Left lung (tissue), 10 donors: Measurements from ENCODE around the gene HMGB1. TPM values are rescaled to one million over a fixed set of nuclear protein-coding genes. Genes with fewer than 3 reads are reported as not detected.

Experiments
- ATAC-seq: fragments of 200-7000 bp; cut with Tn5 transposase; one replicate; pipeline ENCODE4 v1.9.1; 2020; ENCODE audit warnings: moderate library complexity
- DNase-seq, 4 donors: peaks; one replicate each; pipeline ENCODE4 v3.0.0-alpha.2; 2013 to 2020
- H3K27ac ChIP-seq, 2 donors: fragments of 200-600 bp; sonication (generic) in 1 of 2; one replicate each; pipeline versions ENCODE4 v1.5.0 to v1.8.0; 2020 to 2021
- H3K27me3 ChIP-seq, 2 donors: fragments of 200-600 bp; sonication (generic) in 1 of 2; one replicate each; pipeline versions ENCODE4 v1.5.0 to v1.8.0; 2020 to 2021
- H3K36me3 ChIP-seq, 2 donors: fragments of 200-600 bp; sonication (generic) in 1 of 2; one replicate each; pipeline versions ENCODE4 v1.5.0 to v1.8.0; 2020 to 2021
- H3K4me1 ChIP-seq, 2 donors: fragments of 200-600 bp; one replicate each; pipeline ENCODE4 v1.8.0; 2021
- H3K4me3 ChIP-seq, 2 donors: fragments of 200-600 bp; sonication (generic) in 1 of 2; one replicate each; pipeline versions ENCODE4 v1.5.0 to v1.8.0; 2020 to 2021; ENCODE audit warnings: mild to moderate bottlenecking in 1 of 2
- H3K9me3 ChIP-seq, 2 donors: fragments of 200-600 bp; sonication (generic) in 1 of 2; one replicate each; pipeline versions ENCODE4 v1.5.0 to v1.8.0; 2020 to 2021
- intact Hi-C, 2 donors: fragments of 100-400 bp; cut with DNase I; formaldehyde crosslinking; loops; one replicate each; pipeline versions ENCODE4 v1.11.2 to v1.14.2; 2022
- polyA plus RNA-seq, 6 donors: library from polyadenylated mRNA; unstranded; fragments of 120-200 nt; gene quantifications; one replicate each; pipeline ENCODE4 v1.2.1, GENCODE V29; 2013; ENCODE audit not compliant: insufficient read length in 6 of 6
- total RNA-seq, 2 donors: library from RNA; stranded (reverse); fragmentation: NEBNext Ultra II Directional; extraction: Animal tissue kit (Norgen Biotek cat#: 25700); gene quantifications; one replicate each; pipeline ENCODE4 v1.2.1, GENCODE V29; 2021
- TF ChIP-seq, protein P1 (sequence below), 2 donors: fragments of 200-600 bp; sonication (generic) in 1 of 2; IDR thresholded peaks; one replicate each; pipeline versions ENCODE4 v1.5.0 to v1.8.0; 2021; ENCODE audit warnings: antibody characterized with exemption in 2 of 2
- donor health status: DM: no; HTN: yes; CAD: no.
- donor health status: DM: no; HTN: no; CAD: no.

The HMGB1 gene
- total and polyA plus RNA-seq, 8 donors = 249 to 976 (median 765) TPM

- Histone ChIP-seq H3K4me3 (peak overlapping the region; percentile 6 to 37), H3K27me3 (no peaks in the 10 kb centered on the region), H3K9me3 (no peaks in the 10 kb centered on the region), H3K4me1 (peaks cover 6 to 30% of the 10 kb centered on the region in 2 donors), H3K36me3 (no peaks in the 10 kb centered on the region), H3K27ac (peak overlapping the region; percentile 73 to 92)
- intact Hi-C loops = no loop called here
- DNase-seq (peak; percentile 82 to 98 (median 93)), ATAC-seq (peak; percentile 99)
- TF ChIP-seq, protein P1, sequence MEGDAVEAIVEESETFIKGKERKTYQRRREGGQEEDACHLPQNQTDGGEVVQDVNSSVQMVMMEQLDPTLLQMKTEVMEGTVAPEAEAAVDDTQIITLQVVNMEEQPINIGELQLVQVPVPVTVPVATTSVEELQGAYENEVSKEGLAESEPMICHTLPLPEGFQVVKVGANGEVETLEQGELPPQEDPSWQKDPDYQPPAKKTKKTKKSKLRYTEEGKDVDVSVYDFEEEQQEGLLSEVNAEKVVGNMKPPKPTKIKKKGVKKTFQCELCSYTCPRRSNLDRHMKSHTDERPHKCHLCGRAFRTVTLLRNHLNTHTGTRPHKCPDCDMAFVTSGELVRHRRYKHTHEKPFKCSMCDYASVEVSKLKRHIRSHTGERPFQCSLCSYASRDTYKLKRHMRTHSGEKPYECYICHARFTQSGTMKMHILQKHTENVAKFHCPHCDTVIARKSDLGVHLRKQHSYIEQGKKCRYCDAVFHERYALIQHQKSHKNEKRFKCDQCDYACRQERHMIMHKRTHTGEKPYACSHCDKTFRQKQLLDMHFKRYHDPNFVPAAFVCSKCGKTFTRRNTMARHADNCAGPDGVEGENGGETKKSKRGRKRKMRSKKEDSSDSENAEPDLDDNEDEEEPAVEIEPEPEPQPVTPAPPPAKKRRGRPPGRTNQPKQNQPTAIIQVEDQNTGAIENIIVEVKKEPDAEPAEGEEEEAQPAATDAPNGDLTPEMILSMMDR (IDR thresholded peaks at IDR 0.05) = peak; percentile 54 to 93
Measured at GRCh38 chr13:30408319-30409101, 57.2 kb downstream of the HMGB1 start.

DNA sequence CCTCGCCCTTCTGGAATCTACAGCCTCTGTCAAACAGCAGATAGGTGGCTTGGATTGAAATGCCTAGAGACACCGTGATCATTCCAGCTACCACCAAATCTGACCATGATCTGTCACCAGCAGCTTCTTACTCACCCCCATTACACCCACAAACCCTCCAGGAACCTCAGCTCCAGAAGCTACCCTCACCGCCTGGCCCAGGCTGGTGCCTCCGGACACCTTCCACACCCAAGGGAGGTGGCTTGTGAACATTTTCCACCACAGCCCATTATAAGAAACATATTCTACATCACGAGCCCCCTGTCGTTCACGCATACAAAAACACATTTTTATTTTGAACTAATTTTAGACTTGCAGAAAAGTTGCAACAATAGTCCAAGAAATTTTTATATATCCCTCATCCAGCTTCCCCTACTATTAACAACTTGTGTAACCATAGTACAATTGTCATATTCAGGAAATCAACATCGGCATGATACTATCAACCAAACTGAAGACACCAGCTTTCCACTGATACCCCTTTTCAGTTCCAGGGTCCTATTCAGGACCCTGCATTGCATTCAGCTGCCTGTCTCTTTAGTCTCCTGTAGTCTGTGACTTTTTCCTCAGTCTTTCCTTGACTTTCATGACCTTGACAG is 58.8 kb downstream of the HMGB1 start:
- Histone ChIP-seq H3K36me3 (no peaks in the 10 kb centered on the region), H3K4me3 (no peak overlapping the region), H3K27ac (no peak overlapping the region), H3K9me3 (no peaks in the 10 kb centered on the region), H3K27me3 (no peaks in the 10 kb centered on the region), H3K4me1 (peaks cover 6 to 25% of the 10 kb centered on the region in 2 donors)
- TF ChIP-seq, protein P1 (IDR thresholded peaks at IDR 0.05) = no peak
- intact Hi-C loops = no loop called here
- ATAC-seq (no peak), DNase-seq (no peak)

Other genes with a start within 250 kb of the HMGB1 start
- gene KATNAL1, start 158.4 kb downstream of the HMGB1 start, total RNA-seq = 10 to 100 TPM; 20.8 to 24.9 TPM
- 10 to 100 TPM; 13.9 to 17.1 (median 15.5) TPM for gene KATNAL1, start 158.4 kb downstream of the HMGB1 start, polyA plus RNA-seq
- gene UBE2L5, start 43.4 kb downstream of the HMGB1 start, total RNA-seq = not detected
- under 1 TPM; 0.28 to 0.95 (median 0.40) TPM for gene UBE2L5, start 43.4 kb downstream of the HMGB1 start, polyA plus RNA-seq
- 10 to 100 TPM; 12.1 to 14.0 TPM for gene USPL1, start 152.0 kb upstream of the HMGB1 start, total RNA-seq
- gene USPL1, start 152.0 kb upstream of the HMGB1 start, polyA plus RNA-seq = 10 to 100 TPM; 26.2 to 30.7 (median 28.6) TPM